PFSK-1 (cell line): ENCODE measurements around the gene ZNF19.

Experiments used
- FOXP2 ChIP-seq: optimal IDR thresholded peaks from 2 replicates; pipeline ENCODE3; 2011; ENCODE audit warnings: borderline replicate concordance, control low read depth, inconsistent platforms; ENCODE audit not compliant: insufficient read depth; ENCODE audit errors: extremely low read length, extremely low read depth
- POLR2AphosphoS5 ChIP-seq: IDR thresholded peaks from 2 replicates; pipeline ENCODE4 v1.6.1; 2012; ENCODE audit warnings: low read depth, mild to moderate bottlenecking, control low read depth, low read length, moderate library complexity
- REST ChIP-seq, 2 experiments: IDR thresholded peaks; 2 replicates each; pipeline versions ENCODE4 v1.6.1 to v1.8.0; 2011 to 2012; ENCODE audit warnings: low read depth in 2 of 2, low read length in 2 of 2, control low read depth in 1 of 2, inconsistent platforms in 1 of 2, mild to moderate bottlenecking in 1 of 2, moderate library complexity in 1 of 2; ENCODE audit not compliant: insufficient read depth in 1 of 2
- SIN3A ChIP-seq: IDR thresholded peaks from 2 replicates; pipeline ENCODE4 v1.6.1; 2012; ENCODE audit warnings: mild to moderate bottlenecking, low read length, moderate library complexity, borderline replicate concordance; ENCODE audit not compliant: insufficient read depth
- TAF1 ChIP-seq: IDR thresholded peaks from 2 replicates; pipeline ENCODE4 v1.6.1; 2012; ENCODE audit warnings: low read length, control low read depth, borderline replicate concordance; ENCODE audit not compliant: insufficient read depth

The ZNF19 gene

GRCh38 chr16:71501547-71501946, 12.4 kb upstream of the ZNF19 start:
- TF ChIP-seq FOXP2 (no peak), REST (IDR thresholded peaks at IDR 0.05; ENCODE audit: insufficient read depth in 1 of 2, low read depth in 2 of 2, low read length in 2 of 2) (no peak), POLR2AphosphoS5 (no peak), SIN3A (no peak), TAF1 (no peak)

- TF ChIP-seq REST (IDR thresholded peaks at IDR 0.05; ENCODE audit: insufficient read depth in 1 of 2, low read depth in 2 of 2, low read length in 2 of 2) (no peak), TAF1 (no peak), FOXP2 (no peak), POLR2AphosphoS5 (no peak), SIN3A (no peak)
Measured at GRCh38 chr16:71500964-71501363, 11.8 kb upstream of the ZNF19 start.

- no peak for TF ChIP-seq SIN3A
- TF ChIP-seq TAF1 = no peak
Measured at GRCh38 chr16:71499775-71500364, 10.7 kb upstream of the ZNF19 start.

GRCh38 chr16:71498031-71498430, 8.9 kb upstream of the ZNF19 start:
- TF ChIP-seq REST (IDR thresholded peaks at IDR 0.05; ENCODE audit: insufficient read depth in 1 of 2, low read depth in 2 of 2, low read length in 2 of 2) = no peak
- TF ChIP-seq FOXP2 = no peak
- TF ChIP-seq SIN3A = no peak
- TF ChIP-seq TAF1 = no peak
- TF ChIP-seq POLR2AphosphoS5 = no peak

- TF ChIP-seq TAF1 (no peak), SIN3A (no peak)
Measured at GRCh38 chr16:71493213-71493612, 4.1 kb upstream of the ZNF19 start.

GRCh38 chr16:71492786-71493185, 3.7 kb upstream of the ZNF19 start:
- TF ChIP-seq FOXP2 (no peak), POLR2AphosphoS5 (no peak), TAF1 (no peak), SIN3A (no peak), REST (IDR thresholded peaks at IDR 0.05; ENCODE audit: insufficient read depth in 1 of 2, low read depth in 2 of 2, low read length in 2 of 2) (no peak)
